ENCODE data around the gene BMPER.

DNA sequence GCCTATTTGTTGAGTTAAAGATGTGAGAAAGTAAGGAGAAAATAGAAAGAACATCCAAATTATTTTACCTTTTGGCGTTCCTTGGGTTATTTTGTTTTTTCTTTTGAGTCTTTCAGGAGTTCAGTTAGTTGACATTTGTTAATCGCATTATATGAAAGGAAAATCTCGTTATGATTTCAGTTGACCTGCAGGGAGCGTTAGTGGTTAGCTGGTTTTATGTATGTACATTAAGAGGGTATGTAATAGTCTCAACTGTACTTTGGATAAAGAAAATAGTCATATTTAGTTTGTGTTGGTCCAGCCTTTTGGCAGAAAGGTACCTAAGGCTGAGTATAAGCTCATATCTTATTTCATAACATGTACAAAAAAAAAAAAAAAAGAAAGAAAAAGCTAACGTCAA is 4.0 kb downstream of the BMPER start:
- TF ChIP-seq, protein P1, sequence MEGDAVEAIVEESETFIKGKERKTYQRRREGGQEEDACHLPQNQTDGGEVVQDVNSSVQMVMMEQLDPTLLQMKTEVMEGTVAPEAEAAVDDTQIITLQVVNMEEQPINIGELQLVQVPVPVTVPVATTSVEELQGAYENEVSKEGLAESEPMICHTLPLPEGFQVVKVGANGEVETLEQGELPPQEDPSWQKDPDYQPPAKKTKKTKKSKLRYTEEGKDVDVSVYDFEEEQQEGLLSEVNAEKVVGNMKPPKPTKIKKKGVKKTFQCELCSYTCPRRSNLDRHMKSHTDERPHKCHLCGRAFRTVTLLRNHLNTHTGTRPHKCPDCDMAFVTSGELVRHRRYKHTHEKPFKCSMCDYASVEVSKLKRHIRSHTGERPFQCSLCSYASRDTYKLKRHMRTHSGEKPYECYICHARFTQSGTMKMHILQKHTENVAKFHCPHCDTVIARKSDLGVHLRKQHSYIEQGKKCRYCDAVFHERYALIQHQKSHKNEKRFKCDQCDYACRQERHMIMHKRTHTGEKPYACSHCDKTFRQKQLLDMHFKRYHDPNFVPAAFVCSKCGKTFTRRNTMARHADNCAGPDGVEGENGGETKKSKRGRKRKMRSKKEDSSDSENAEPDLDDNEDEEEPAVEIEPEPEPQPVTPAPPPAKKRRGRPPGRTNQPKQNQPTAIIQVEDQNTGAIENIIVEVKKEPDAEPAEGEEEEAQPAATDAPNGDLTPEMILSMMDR (IDR thresholded peaks at IDR 0.05; ENCODE audit: poor library complexity, severe bottlenecking) = no peak
- no peak for TF ChIP-seq EZH2 (IDR thresholded peaks at IDR 0.05; ENCODE audit: borderline replicate concordance, insufficient read depth, low read length, poor library complexity, severe bottlenecking)
- TF ChIP-seq POLR2AphosphoS5 (IDR thresholded peaks at IDR 0.05) = no peak
- TF ChIP-seq TAF1 (IDR thresholded peaks at IDR 0.05; ENCODE audit: low read depth) = no peak
- TF ChIP-seq RAD21 (conservative IDR thresholded peaks at IDR 0.05) = no peak

Data from neural cell (in vitro differentiated cells).